Panc1 (cell line): ENCODE data around the gene CIB2.

Source experiments
- POLR2AphosphoS5 ChIP-seq: IDR thresholded peaks from 2 replicates; pipeline ENCODE4 v1.6.1; 2012; ENCODE audit warnings: mild to moderate bottlenecking, low read depth, low read length, moderate library complexity
- SIN3A ChIP-seq: IDR thresholded peaks from 2 replicates; pipeline ENCODE4 v1.6.1; 2012; ENCODE audit warnings: low read depth, mild to moderate bottlenecking, low read length, moderate library complexity, borderline replicate concordance; ENCODE audit not compliant: insufficient read depth
- TF ChIP-seq, protein P1 (sequence below): fragments of 450-650 bp; IDR thresholded peaks from 2 replicates; pipeline ENCODE4 v1.5.1; 2017; ENCODE audit warnings: mild to moderate bottlenecking

DNA sequence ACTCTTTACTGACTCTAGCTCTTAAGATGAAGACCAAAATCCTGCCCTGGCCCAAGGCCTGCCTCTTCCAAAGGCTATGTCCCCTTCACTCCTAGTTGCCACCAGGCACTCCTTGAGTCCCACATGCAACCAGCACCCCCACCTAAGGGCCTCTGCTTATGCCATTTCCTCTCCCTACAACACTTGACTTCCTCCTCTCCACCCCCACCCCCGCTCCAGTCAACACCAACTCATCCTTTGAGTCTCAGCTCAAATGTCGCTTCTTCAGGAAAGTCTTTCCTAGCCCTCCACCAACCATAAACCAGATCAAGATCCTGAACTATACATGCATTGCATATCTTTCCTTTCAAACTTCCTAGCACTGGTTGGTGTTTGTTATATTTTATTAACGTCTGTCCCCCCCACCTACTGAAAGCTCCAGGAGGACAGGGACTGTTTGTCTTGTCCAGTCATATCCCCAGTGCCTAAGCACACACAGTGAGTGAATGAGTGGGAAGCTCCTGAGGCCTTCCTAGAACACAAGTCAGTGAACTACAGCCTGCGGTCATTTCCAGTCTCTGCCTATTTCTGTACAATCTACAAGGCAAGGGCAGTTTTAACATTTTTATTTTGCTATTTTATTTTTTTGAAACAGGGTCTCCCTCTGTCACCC lies 61.1 kb downstream of the CIB2 start:
- TF ChIP-seq, protein P1, sequence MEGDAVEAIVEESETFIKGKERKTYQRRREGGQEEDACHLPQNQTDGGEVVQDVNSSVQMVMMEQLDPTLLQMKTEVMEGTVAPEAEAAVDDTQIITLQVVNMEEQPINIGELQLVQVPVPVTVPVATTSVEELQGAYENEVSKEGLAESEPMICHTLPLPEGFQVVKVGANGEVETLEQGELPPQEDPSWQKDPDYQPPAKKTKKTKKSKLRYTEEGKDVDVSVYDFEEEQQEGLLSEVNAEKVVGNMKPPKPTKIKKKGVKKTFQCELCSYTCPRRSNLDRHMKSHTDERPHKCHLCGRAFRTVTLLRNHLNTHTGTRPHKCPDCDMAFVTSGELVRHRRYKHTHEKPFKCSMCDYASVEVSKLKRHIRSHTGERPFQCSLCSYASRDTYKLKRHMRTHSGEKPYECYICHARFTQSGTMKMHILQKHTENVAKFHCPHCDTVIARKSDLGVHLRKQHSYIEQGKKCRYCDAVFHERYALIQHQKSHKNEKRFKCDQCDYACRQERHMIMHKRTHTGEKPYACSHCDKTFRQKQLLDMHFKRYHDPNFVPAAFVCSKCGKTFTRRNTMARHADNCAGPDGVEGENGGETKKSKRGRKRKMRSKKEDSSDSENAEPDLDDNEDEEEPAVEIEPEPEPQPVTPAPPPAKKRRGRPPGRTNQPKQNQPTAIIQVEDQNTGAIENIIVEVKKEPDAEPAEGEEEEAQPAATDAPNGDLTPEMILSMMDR: no peak
- TF ChIP-seq POLR2AphosphoS5 (no peak), SIN3A (no peak)
